SK-N-MC (cell line): Measurements from ENCODE around the gene ITGA1.

Experiments used
- EZH2 ChIP-seq: fragments of 200-600 bp; sonication (generic); IDR thresholded peaks from one replicate; pipeline ENCODE4 v1.6.1; 2017; ENCODE audit warnings: antibody characterized with exemption
- FOXP2 ChIP-seq: optimal IDR thresholded peaks from 2 replicates; pipeline ENCODE3; 2011; ENCODE audit warnings: mild to moderate bottlenecking, moderate library complexity; ENCODE audit not compliant: insufficient read depth; ENCODE audit errors: extremely low read length, control extremely low read depth
- POLR2AphosphoS5 ChIP-seq: IDR thresholded peaks from 2 replicates; pipeline ENCODE4 v1.6.1; 2012; ENCODE audit warnings: mild to moderate bottlenecking, low read depth, low read length, borderline replicate concordance

GRCh38 chr5:52878656-52879055 lies 90.9 kb downstream of the ITGA1 start:
- TF ChIP-seq POLR2AphosphoS5 = no peak
- TF ChIP-seq EZH2 = no peak
- TF ChIP-seq FOXP2 = no peak
